Breast epithelium (tissue), 3 donors: ENCODE results near the gene VAMP8.

Experiments
- POLR2A ChIP-seq: fragments of 450-650 bp; IDR thresholded peaks from one replicate; pipeline ENCODE4 v1.6.1; 2016; ENCODE audit warnings: antibody characterized with exemption, mild to moderate bottlenecking, moderate library complexity
- TF ChIP-seq, protein P1 (sequence below), 3 donors: fragments of 450-650 bp; IDR thresholded peaks; one replicate each; pipeline ENCODE4 v1.5.1; 2016 to 2017; ENCODE audit warnings: antibody characterized with exemption in 3 of 3, mild to moderate bottlenecking in 3 of 3, moderate library complexity in 3 of 3

DNA sequence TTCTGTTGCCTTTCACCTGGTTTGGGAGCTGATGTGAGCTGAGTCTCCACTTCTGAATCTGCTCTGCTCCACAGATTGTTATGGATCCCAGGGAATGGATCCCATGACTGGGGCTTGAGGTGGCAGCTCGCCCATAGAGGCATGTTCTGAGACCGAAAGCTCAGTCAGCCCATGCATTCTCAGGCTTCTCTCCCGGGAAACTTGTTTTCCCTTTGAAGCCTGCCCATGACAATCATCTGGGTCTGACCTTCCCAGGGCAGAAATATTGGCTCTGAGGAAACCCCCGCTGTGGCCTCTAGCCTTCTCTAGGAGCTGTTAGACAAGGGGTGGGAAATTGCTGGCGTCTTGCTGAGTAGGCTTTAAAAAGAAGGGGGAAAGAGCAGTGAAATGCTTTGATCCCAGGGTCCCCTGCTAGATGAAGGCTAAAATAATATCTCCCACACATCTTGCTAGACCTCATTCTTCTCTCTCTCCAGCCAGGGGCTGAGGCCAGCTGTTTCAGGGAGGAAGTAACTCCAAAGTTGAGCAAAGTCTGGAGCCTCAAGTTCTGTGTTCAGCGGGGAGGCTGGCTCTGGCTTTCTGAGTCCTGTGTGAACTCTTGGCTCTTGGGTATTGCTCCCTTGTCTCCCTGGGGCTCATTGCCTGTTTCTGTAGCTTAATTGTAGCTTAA is 2.0 kb downstream of the VAMP8 start:
- TF ChIP-seq, protein P1, sequence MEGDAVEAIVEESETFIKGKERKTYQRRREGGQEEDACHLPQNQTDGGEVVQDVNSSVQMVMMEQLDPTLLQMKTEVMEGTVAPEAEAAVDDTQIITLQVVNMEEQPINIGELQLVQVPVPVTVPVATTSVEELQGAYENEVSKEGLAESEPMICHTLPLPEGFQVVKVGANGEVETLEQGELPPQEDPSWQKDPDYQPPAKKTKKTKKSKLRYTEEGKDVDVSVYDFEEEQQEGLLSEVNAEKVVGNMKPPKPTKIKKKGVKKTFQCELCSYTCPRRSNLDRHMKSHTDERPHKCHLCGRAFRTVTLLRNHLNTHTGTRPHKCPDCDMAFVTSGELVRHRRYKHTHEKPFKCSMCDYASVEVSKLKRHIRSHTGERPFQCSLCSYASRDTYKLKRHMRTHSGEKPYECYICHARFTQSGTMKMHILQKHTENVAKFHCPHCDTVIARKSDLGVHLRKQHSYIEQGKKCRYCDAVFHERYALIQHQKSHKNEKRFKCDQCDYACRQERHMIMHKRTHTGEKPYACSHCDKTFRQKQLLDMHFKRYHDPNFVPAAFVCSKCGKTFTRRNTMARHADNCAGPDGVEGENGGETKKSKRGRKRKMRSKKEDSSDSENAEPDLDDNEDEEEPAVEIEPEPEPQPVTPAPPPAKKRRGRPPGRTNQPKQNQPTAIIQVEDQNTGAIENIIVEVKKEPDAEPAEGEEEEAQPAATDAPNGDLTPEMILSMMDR (IDR thresholded peaks at IDR 0.05) = no peak
- TF ChIP-seq POLR2A = no peak
